Kidney (tissue), 14 donors: ENCODE data around the gene MPP1. TPM values are rescaled to one million over a fixed set of nuclear protein-coding genes. Genes with fewer than 3 reads are reported as not detected.

ENCODE experiments used
- DNase-seq, 5 donors: peaks; one replicate each; pipeline ENCODE4 v3.0.0-alpha.2; 2013 to 2020
- FAIRE-seq: peaks from 2 replicates; lab custom pipeline; 2012; peaks lifted over from hg19 to GRCh38; lab: Jason Lieb, UNC
- H3K27ac ChIP-seq, 2 donors: one replicate each; pipeline ENCODE4 v1.7.0; 2013; ENCODE audit warnings: low read depth in 2 of 2, low read length in 2 of 2, inconsistent platforms in 1 of 2
- H3K27me3 ChIP-seq: one replicate; pipeline ENCODE4 v1.7.1; 2013; ENCODE audit warnings: low read length, inconsistent platforms; ENCODE audit not compliant: control insufficient read depth, insufficient read depth
- H3K36me3 ChIP-seq, 3 donors: one replicate each; pipeline versions ENCODE4 v1.7.0 to v1.7.1; 2013; ENCODE audit warnings: low read length in 3 of 3, control low read depth in 1 of 3, inconsistent platforms in 1 of 3; ENCODE audit not compliant: insufficient read depth in 3 of 3, control insufficient read depth in 2 of 3
- H3K4me1 ChIP-seq, 3 donors: one replicate each; pipeline versions ENCODE4 v1.7.0 to v1.7.1; 2013; ENCODE audit warnings: low read length in 3 of 3, inconsistent platforms in 1 of 3, low read depth in 1 of 3; ENCODE audit not compliant: control insufficient read depth in 2 of 3, insufficient read depth in 2 of 3
- H3K4me3 ChIP-seq, 3 donors: one replicate each; pipeline versions ENCODE4 v1.7.0 to v1.8.1; 2013; ENCODE audit warnings: low read length in 3 of 3, control low read depth in 1 of 3, inconsistent platforms in 1 of 3
- H3K9ac ChIP-seq, 3 donors: one replicate each; pipeline versions ENCODE4 v1.7.0 to v1.7.1; 2013; ENCODE audit warnings: low read length in 3 of 3, control low read depth in 1 of 3, inconsistent platforms in 1 of 3
- H3K9me3 ChIP-seq, 3 donors: one replicate each; pipeline versions ENCODE4 v1.7.0 to v1.7.1; 2013; ENCODE audit warnings: low read length in 3 of 3, control low read depth in 1 of 3, inconsistent platforms in 1 of 3; ENCODE audit not compliant: control insufficient read depth in 2 of 3, insufficient read depth in 1 of 3
- intact Hi-C: fragments of 100-400 bp; cut with DNase I; formaldehyde crosslinking; loops from one replicate; pipeline ENCODE4 v1.11.1; 2022
- polyA plus RNA-seq: library from polyadenylated mRNA; stranded (reverse); fragments of 350-450 nt; fragmentation: Illumina TruSeq; extraction: RNeasy Lipid Tissue Mini Kit (QIAGEN cat#74804); gene quantifications from one replicate; pipeline ENCODE4 v1.2.3, GENCODE V29; 2014; ENCODE audit warnings: low read depth, low replicate concordance; ENCODE audit not compliant: insufficient read depth
- total RNA-seq: library from RNA; stranded (reverse); fragmentation: NEBNext Ultra II Directional; extraction: Animal tissue kit (Norgen Biotek cat#: 25700); gene quantifications from one replicate; pipeline ENCODE4 v1.2.1, GENCODE V29; 2021
- TF ChIP-seq, protein P1 (sequence below): IDR thresholded peaks from 3 replicates; pipeline ENCODE4 v1.5.1; 2012; ENCODE audit warnings: mild to moderate bottlenecking, moderate library complexity, borderline replicate concordance; ENCODE audit not compliant: insufficient read depth; ENCODE audit errors: extremely low read depth
- donor health status: control.
- donor health status: control.
- donor health status: control.
- donor health status: control.
- donor health status: control.
- donor health status: DM: yes; HTN: yes; CAD: no.
- donor health status: Normal renal cell carcinoma (clear cell type).

Gene MPP1
- total and polyA plus RNA-seq, 2 donors from 2014 or later: 47.0 to 76.4 TPM

- H3K27me3 ChIP-seq: no peaks in the 10 kb centered on the region
- no peak for DNase-seq
- no peak overlapping the region for H3K4me3 ChIP-seq
- TF ChIP-seq, protein P1, sequence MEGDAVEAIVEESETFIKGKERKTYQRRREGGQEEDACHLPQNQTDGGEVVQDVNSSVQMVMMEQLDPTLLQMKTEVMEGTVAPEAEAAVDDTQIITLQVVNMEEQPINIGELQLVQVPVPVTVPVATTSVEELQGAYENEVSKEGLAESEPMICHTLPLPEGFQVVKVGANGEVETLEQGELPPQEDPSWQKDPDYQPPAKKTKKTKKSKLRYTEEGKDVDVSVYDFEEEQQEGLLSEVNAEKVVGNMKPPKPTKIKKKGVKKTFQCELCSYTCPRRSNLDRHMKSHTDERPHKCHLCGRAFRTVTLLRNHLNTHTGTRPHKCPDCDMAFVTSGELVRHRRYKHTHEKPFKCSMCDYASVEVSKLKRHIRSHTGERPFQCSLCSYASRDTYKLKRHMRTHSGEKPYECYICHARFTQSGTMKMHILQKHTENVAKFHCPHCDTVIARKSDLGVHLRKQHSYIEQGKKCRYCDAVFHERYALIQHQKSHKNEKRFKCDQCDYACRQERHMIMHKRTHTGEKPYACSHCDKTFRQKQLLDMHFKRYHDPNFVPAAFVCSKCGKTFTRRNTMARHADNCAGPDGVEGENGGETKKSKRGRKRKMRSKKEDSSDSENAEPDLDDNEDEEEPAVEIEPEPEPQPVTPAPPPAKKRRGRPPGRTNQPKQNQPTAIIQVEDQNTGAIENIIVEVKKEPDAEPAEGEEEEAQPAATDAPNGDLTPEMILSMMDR: no peak
- H3K9ac ChIP-seq: no peak overlapping the region
- H3K4me1 ChIP-seq: peaks cover 0 to 4% (median 0%) of the 10 kb centered on the region in 3 donors
- peaks cover 0 to 16% (median 12%) of the 10 kb centered on the region in 3 donors for H3K36me3 ChIP-seq
- no peaks in the 10 kb centered on the region for H3K9me3 ChIP-seq
- H3K27ac ChIP-seq: no peak overlapping the region
- intact Hi-C loops: no loop called here
- no peak for FAIRE-seq
Measured at GRCh38 chrX:154779261-154779660, 26.0 kb downstream of the MPP1 start.

DNA sequence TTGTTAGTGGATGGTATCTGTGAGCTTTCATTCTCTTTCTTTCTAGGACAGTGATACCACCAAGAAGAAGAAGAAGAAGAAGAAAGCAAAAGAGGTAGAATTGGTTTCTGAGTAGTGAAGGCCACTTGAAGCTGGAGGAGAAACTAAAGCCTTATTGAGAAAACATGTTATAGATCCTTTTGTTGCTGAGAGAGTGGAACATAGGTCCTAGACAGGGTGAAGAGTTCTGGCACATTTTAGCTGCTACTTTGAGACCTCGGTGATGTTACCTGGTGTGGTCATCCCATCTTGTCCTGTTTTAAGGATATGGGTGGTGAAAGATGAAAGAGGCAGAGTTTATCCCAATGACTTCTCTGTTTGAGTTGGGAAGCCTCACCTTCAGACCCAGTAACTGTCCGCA is 28.5 kb downstream of the MPP1 start:
- FAIRE-seq: no peak
- H3K27me3 ChIP-seq: no peaks in the 10 kb centered on the region
- no peak overlapping the region for H3K27ac ChIP-seq
- no peak for DNase-seq
- H3K4me3 ChIP-seq: no peak overlapping the region
- H3K9me3 ChIP-seq: no peaks in the 10 kb centered on the region
- peaks cover 2 to 19% (median 17%) of the 10 kb centered on the region in 3 donors for H3K36me3 ChIP-seq
- peaks cover 0 to 4% (median 0%) of the 10 kb centered on the region in 3 donors for H3K4me1 ChIP-seq
- TF ChIP-seq, protein P1: no peak
- H3K9ac ChIP-seq: no peak overlapping the region
- intact Hi-C loops: no loop called here

- Histone ChIP-seq H3K9me3 (no peaks in the 10 kb centered on the region), H3K36me3 (peaks cover 4 to 18% (median 17%) of the 10 kb centered on the region in 3 donors), H3K4me1 (peaks cover 0 to 4% (median 0%) of the 10 kb centered on the region in 3 donors), H3K9ac (no peak overlapping the region), H3K4me3 (no peak overlapping the region), H3K27me3 (no peaks in the 10 kb centered on the region), H3K27ac (no peak overlapping the region)
- TF ChIP-seq, protein P1: no peak
- intact Hi-C loops: no loop called here
- peak in 3 of 5 donors; percentile 3 to 74 (median 42) for DNase-seq
- FAIRE-seq: no peak
Measured at GRCh38 chrX:154775419-154776349, 29.6 kb downstream of the MPP1 start.
